GM19043 (cell line): ENCODE measurements around the gene WDFY4.

Source experiments
- ATAC-seq: cut with Tn5 transposase; IDR thresholded peaks from one replicate; pipeline ENCODE4 v1.9.1; 2021; ENCODE audit warnings: low read depth; ENCODE audit not compliant: unreplicated experiment

Gene WDFY4

DNA sequence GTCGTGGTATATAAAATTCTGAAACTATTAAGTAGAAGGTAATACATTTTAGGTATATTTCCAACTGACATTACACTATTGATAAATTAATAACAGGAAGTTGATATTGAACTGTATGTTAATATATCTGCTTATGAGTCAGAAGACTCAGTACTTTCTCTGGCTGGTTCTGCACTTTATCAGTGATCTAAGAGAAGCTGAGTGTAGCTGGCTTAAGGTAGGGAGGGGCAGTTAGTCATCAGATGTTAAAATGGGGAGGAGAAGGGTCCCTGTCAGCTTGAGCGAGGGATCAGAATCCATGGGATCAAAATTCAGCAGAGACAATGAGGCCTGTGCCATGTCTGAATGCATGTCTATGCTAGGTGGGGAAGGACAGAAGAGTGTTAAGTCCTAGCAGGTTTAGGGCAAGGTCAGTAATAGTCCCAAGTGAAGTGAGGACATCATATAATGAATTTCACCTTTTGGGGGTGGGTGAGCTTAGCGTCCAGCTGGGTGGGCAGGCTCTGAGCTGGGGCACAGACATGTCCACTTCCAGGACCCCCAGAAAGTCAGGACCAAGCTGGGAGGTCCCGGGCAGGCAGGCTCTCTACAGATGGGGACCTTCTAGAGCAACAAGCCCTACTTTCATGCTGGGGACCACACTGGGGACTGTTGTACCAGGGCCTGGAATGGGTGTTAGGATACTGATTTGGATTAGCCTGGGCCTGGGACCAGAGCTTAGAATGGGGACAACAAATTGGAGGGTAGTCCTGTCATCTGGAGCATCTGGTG lies 82.9 kb downstream of the WDFY4 start:
- ATAC-seq = no peak

DNA sequence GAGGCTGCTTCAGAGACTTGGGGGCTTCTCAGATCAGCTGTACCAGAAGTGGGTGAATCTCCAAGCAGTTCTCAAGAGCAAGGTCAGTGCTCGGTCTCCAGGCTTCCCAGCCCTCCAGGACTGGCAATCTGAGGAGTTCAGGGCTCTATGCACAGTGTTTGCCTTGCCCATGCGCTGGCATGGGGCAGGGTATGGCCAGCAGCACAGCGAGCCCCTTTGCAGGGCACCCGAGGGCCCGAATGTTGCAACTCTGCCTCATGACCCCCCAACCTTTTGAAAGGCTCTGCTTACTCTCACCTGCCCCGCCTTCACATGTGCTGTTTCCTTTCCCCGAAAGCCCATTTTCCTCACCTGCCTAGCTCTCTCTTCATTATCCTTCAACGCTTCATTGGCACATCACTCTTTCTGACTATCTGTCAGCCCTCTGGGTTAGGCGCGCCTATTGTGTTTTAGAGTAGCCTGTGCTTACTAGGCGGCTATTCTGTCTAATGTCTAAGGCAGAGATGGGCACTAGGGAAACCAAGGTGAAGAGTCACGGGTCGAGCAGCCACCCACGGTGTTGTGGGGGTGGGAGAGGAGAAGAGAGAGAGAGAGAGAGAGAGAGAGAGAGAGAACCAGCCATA lies 83.6 kb downstream of the WDFY4 start:
- no peak for ATAC-seq

DNA sequence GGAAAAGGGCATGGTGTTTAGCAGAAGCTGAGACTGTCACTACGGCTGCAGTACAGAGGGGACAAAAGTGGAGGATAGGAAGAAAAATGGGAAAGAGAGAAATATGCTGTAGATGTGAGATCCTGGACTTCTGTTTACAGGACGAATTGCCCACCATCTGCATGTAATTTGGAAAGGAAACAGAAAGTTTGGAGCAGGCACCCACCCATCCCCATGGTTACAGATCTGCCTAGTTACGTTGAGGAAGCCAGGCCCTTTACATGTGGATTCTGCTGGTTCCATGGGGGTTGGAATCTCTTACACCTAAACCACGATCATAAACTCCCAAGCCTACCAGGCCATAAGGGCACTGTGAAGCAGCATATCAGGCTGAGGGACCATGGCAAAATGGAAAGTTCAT lies 84.3 kb downstream of the WDFY4 start:
- no peak for ATAC-seq

- no peak for ATAC-seq
Observed at GRCh38 chr10:48769706-48770435, 85.2 kb downstream of the WDFY4 start.

DNA sequence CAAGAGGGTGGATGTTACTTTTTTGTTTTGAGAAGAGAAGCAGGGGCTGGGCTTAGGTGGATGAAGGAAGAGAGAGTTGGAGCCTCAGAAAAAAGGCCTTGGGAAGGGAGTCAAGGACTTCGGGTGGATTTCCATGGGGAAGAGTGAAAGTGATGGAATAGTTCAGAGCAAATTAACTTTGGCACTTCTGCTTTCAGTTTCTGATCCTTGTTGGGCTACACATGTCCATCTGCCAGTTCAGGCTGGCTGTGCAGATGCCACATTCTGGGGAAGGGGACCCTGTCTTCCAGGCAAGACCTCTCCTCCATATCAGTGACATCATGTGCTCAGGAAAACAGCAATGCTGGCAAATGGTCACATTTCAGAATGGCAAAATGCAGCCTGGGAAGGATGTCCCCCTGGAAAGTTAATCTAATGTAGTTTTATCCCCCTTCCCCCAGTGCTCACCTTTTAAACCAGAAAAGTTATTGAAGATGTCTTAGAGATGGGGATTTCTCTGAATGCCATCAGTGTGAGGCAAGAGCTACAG lies 86.0 kb downstream of the WDFY4 start:
- ATAC-seq = no peak

DNA sequence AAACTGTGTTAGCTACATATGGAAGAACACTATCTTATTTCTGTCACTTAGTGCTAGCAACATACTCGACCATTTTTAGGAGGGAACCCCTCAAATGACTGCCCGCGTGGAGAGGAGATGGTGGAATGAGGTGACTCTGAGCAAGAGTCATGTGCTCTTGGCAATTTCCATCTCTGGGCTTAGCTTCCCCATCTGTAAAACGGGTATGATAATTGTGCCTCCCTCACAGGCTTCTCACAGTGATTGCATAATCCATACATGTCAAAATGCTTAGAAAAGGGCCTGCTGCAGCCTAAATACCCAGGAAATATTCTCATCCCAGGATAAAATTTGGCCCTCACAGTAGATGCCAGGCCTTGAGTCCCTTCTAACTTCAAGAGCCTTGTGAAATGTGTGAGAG lies 86.6 kb downstream of the WDFY4 start:
- ATAC-seq = no peak

DNA sequence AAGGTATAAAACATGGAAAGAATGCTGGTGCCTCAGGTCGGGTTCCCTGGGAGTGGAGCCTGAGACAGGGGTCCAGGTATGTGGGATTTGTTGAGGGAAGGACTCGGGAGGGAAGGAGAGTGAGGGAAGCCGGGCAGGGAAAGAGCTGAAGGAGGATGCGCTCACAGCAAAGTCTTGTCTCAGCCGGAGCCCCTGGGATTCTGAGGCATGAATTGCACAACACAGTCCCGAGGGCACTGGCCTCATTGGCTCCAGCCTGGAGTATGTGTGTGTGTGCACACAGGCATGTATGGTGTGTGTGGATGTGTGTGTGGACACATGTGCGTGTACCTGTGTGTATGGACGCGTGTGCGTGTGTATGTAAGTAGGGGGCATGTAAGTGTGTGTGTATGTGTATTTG lies 87.4 kb downstream of the WDFY4 start:
- no peak for ATAC-seq

- no peak for ATAC-seq
Observed at GRCh38 chr10:48773580-48773979, 88.9 kb downstream of the WDFY4 start.

DNA sequence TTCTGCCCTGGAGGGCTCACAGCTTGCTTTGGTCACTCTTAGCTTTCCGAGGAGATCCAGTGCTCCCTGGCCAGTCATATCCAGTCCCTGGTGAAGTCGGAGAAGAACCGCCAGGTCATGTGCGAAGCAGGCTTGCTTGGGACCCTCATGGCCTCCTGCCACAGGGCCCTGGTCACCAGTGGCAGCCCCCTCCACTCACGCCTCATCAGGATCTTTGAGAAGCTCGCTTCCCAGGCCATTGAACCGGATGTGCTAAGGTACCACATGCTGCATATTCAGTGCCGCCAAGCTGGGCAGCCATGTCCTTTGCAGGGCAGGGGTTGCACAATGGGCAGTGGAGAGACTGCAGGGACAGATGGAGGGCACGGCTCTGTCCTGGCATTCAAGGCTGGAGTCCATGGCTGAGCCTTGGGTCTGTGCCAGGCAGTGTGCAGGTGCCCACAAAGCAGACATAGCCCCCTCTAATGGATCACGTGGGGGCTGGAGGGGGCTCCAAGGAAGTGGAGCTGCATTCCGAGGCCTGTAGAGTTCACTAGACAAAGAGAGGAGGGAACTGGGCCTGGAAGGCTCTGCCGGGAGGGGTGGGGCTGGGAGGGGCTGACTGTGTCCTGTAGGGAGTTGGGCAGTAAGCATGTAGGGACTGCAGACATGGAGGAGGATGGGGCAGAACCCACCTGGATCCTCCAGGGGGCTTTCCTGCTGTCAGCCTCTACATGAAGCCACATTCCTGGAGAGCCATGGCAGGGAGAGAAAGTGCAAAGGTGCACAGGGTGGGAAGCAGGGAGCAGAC lies 89.9 kb downstream of the WDFY4 start:
- ATAC-seq = no peak

DNA sequence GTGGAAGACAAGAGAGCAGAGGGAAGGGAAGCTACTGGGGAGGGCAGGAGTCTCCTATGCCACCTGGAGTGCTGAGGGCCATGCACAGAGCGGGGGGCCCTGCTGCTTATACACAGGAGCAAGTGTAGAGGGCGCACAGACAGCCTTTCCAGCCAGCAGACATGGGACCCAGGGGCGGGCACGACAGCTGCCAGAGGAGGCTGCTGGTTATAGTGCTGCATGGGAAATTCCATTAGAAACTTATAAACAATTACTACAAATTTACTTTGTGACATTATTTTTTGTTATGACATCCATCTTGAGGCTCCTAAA lies 90.5 kb downstream of the WDFY4 start:
- no peak for ATAC-seq

DNA sequence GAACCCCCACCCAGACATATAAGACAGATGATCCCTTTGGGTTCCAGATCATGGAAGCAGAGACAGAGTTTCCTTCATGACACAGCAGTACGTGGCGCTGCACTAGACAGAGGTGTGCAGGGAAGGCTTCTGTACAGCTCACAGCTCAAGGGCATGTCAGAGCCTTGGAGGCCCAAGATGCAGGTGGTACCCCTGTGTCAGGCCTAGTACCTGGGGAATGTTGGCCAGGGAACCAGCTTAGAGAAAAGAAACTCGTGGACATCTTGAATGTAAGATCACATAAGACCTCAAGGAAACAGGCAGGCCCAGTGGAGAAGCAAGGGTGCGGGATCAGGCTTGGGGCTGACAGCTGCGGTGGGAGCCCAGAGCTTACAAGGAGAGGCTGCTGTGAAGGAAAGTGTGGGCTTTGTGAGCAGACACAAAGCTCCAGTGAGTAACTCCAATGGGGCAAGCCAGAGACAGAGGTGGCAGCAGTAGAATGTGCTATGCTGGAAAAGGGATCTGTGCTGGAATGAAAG lies 91.4 kb downstream of the WDFY4 start:
- no peak for ATAC-seq

DNA sequence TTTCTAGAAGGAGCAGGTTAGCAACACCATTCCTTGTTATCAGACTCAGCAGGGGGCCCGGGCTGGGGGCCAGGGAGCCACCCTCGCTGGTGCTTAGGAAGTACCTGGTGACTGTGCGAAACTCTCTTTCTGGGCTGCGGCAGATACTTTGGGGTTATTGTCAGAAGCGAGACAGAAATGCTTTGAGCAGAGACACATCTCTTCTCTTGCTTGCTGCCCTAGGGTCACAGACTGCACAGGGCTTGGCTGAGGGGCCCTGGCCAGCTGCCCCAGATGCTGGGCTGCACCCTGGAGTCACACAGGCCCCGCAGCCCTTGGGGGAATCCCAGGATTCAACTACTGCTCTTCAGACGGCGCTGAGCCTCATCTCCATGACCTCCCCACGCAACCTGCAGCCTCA lies 91.9 kb downstream of the WDFY4 start:
- ATAC-seq = no peak

DNA sequence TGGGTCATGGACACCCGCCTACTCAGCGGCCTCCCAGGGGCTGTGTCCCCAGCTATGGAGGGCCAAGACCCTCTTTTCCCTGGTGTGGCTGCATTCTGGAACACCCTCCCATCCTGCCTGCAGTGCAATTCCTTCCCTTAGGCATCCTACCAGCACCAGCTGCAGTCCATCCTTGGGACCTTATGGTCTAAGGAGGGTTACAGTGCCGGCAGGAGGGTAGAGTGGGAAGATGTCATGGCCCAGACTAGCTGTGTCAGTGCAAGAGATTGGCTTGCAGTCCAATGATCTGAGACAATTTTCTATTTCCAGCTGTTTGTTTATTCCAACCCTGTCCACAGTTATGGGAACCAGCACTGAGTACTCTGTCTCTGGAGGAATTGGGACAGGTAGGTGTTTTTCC lies 92.4 kb downstream of the WDFY4 start:
- no peak for ATAC-seq

GRCh38 chr10:48778193-48778857 lies 93.7 kb downstream of the WDFY4 start:
- ATAC-seq = no peak

- no peak for ATAC-seq
Observed at GRCh38 chr10:48779077-48779476, 94.4 kb downstream of the WDFY4 start.

- ATAC-seq = no peak
Observed at GRCh38 chr10:48779546-48780152, 95.0 kb downstream of the WDFY4 start.

GRCh38 chr10:48780341-48780740 lies 95.7 kb downstream of the WDFY4 start:
- no peak for ATAC-seq

GRCh38 chr10:48782386-48782785 lies 97.7 kb downstream of the WDFY4 start:
- no peak for ATAC-seq

DNA sequence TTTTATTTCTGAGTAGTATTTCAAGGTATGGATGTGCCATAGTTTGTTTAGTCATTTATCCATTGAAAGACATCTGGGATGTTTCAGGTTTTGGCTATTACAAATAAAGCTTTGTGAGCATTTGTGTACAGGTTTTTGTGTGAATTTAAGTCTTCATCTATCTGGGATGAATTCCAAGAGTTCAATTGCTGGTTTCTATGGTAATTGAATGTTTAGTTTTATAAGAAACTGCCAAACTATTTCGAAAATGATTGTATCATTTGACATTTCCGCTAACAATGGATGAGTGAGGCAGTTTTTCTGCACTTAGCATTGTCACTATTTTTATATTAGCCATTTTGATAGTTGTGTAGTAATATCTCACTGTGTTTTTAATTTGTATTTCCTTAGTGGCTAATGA lies 99.4 kb downstream of the WDFY4 start:
- ATAC-seq = no peak

- ATAC-seq = no peak
Observed at GRCh38 chr10:48785796-48786195, 101.1 kb downstream of the WDFY4 start.
